Measurements from ENCODE around the gene ACER2.
"Not testable (repeated sequence)": the region's sequence is repeated elsewhere in the genome, so short reads cannot be mapped to it uniquely, and the experiment has no call there.

Gene ACER2

DNA sequence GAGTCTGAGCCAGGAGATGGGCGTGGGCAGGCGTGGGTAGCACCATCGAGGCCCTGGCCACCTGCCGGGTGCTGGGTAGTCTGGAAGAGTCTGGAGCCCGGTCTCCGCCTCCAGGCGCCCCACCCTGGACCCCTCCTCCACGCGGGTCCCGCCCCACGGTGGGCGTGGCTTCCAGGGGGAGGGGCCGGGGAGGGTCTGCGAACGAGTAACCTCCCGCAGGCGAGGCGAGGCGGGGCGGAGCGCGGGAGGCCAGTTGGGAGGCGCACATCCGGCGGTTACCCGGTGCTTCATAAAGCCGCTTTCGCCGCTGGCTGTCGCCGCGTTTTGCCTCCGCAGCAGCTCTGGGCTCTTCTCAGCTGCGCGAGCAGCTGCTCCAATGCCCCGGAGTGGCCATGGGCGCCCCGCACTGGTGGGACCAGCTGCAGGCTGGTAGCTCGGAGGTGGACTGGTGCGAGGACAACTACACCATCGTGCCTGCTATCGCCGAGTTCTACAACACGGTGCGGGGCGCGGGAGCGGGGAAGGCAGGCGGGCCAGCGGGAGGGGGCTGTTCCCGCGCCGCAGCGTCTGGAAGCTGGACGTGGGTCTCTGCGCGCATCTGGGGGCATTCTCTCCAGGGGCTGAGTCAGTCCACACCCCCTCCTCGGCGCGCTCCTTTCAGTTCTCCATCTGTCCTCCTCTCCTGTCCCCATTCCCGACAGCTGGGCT is at the start of gene ACER2:
ACER2 (plus strand) TSS at position 317 of the 708 bp plus-strand sequence; CDS start at position 393, 76 bp downstream.
- ATAC-seq (peak; percentile 97), DNase-seq (peak; percentile 97)

- no peak for ATAC-seq
- no peak for DNase-seq
Observed at GRCh38 chr9:19369107-19369506, 39.7 kb upstream of the ACER2 start.

DNA sequence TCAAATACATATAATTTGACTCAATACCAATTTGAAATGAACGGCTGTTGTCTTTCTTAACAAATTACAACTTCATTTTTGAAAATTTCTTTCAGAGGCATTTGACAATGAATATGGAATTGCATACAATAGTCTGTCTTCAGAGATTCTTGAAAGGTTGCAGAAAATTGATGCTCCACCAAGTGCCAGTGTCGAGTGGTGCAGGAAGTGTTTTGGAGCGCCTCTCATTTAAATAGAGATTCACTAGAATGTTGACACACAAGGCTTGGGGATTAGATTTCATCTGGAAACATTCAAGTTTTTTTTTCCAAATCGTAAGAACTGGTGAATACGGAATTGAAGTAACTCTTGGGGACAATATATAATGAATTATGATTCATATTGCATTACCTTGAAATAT is 36.9 kb upstream of the ACER2 start:
- no peak for DNase-seq
- ATAC-seq = no peak

DNA sequence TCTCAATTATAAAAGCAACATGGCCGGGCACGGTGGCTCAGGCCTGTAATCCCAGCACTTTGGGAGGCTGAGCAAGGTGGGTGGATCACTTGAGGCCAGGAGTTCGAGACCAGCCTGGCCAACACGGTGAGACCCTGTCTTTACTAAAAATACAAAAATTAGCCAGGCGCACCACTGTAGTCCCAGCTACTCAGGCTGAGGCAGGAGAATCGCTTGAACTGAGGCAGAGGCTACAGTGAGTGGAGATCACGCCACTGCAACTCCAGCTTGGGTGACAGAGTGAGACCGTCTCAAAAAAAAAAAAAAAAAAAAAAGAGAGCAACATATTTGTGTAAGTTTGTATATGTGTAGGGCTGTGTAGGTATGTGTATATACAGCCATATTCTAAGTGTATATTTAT is 36.2 kb upstream of the ACER2 start:
- peak; percentile 13 for ATAC-seq

DNA sequence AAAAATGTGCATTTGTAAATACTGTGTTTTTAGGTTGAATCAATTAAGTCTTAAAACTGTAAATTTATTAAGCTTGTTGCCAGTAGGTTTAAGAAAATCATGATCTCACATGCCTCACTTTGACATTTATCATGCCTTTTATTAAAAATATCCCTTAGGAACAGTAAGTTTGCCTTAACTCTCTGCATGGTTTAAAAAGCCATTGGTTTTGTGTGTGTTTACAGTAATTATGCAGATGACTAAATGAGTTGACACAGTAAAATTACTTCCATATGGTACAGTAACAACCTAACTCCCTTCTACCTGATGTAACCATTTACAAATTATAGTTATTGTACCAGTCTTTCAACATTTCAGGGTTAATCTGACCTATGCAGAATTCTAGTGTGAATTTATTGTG is 35.3 kb upstream of the ACER2 start:
- no peak for ATAC-seq
- DNase-seq = no peak

More for the DNA sequence above, 36.2 kb upstream of the ACER2 start:
- no peak for DNase-seq

- DNase-seq = no peak
- ATAC-seq = no peak
Observed at GRCh38 chr9:19375538-19375937, 33.3 kb upstream of the ACER2 start.

DNA sequence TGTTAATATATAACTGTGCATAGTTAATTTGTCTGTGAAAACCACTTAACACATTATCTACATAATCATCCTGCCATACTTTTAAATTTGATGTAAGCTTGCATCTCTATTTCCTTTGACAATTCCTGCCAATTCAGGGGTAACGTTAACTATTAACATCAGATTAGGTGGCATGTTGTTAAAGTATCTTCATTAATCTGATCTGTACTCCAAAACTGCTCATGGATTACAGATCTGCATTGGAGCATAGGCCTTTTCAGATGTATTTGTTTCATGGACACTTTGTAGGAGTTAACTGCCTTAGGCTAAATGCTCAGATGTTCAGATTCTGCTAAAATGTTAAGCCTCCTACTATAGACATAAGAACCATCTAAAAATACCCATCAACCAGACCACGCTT is 31.9 kb upstream of the ACER2 start:
- no peak for ATAC-seq
- DNase-seq = no peak

- no peak for ATAC-seq
- DNase-seq = no peak
Observed at GRCh38 chr9:19378164-19378563, 30.6 kb upstream of the ACER2 start.

GRCh38 chr9:19378647-19379046 is 30.2 kb upstream of the ACER2 start:
- ATAC-seq (no peak), DNase-seq (no peak)

DNA sequence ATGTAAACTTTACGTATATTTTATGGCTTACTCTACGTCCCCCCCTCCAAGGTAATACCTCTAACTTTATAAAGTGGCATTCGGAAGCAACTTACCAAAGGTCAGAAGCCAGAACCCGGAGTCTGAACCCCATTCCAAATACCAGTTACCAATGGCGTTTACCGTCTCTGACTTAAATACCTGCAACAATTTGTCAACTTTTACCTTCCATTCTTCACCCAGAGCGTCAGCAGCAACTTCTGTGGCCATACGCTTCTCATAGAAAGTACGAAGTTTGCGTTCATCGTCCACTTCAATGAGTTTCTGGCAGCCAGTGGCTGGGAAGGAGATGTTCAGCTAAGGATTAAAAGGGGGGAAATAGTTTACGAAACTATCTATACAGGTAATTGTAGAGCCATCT is 29.5 kb upstream of the ACER2 start:
- ATAC-seq (no peak), DNase-seq (no peak)

DNA sequence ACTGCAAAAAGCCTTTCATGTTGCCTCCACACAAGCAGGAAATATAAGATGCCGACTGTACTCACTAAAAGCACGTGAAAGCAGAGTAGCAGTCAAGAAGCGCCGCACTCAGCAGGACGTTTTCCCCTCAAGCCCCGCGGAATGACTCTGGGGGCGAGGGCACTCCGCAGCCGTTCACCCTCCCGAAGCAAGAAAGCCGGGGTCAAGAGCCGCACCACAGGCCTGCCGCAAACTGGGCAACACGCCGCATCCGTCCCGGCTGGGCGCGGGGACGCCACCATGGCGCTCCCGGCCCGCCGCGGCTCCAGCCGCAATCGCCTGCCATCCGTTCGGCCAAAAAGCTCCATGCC is 29.1 kb upstream of the ACER2 start:
- DNase-seq = no peak
- peak; percentile 31 for ATAC-seq

DNA sequence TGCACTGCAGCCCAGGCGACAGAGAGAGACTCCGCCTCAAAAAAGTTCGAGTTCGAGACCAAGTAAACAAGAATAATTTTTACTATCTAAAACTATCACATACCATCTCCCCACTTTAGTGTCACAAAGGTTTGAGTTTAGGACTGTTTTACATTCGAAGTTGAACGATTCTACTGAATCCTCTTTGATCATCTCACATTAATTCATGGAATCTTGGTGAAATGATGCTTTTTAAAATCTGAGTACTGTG is 28.1 kb upstream of the ACER2 start:
- ATAC-seq (no peak), DNase-seq (no peak)

DNA sequence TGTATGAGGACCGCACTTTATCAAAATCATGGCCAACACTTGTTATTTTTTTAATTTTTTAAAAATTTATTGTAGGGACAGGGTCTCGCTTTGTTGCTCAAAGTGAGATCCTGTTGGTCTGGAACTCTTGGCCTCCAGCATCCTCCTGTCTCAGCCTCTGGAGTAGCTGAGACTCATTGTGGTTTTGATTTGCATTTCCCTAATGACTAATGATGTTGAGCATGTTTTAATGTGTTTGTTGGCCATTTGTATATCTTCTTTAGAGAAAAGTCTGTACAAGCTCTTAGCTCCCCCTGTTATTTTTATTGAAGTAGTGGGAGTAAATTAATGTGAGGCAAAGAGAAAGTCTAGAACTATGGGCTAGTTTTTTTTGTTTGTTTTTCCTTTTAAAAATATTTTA is 27.2 kb upstream of the ACER2 start:
- ATAC-seq (no peak), DNase-seq (no peak)

DNA sequence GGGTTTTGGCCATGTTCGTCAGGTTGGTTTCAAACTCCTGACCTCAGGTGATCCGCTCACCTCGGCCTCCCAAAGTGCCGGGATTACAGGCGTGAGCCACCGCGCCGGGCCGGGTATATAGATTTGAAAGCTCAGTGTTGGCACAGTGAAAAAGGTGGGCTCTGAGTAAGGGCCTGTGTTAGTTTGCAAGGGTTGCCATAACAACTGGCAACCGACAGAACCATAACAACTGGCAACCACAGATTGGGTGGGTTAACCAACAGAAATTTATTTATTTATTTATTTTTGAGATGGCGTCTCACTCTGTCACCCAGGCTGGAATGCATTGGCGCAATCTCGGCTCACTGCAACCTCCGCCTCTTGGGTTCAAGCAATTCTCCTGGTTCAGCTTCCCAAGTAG is 23.6 kb upstream of the ACER2 start:
- not testable (repeated sequence) for DNase-seq, ATAC-seq

GRCh38 chr9:19385786-19386501 is 22.9 kb upstream of the ACER2 start:
- ATAC-seq = no peak
- no peak for DNase-seq

- no peak for DNase-seq
- ATAC-seq = no peak
Observed at GRCh38 chr9:19386502-19387044, 22.2 kb upstream of the ACER2 start.

GRCh38 chr9:19387317-19387716 is 21.5 kb upstream of the ACER2 start:
- ATAC-seq (no peak), DNase-seq (no peak)

GRCh38 chr9:19389539-19389938 is 19.3 kb upstream of the ACER2 start:
- ATAC-seq, DNase-seq: not testable (repeated sequence)

- no peak for ATAC-seq
- no peak for DNase-seq
Observed at GRCh38 chr9:19397845-19398244, 11.0 kb upstream of the ACER2 start.

DNA sequence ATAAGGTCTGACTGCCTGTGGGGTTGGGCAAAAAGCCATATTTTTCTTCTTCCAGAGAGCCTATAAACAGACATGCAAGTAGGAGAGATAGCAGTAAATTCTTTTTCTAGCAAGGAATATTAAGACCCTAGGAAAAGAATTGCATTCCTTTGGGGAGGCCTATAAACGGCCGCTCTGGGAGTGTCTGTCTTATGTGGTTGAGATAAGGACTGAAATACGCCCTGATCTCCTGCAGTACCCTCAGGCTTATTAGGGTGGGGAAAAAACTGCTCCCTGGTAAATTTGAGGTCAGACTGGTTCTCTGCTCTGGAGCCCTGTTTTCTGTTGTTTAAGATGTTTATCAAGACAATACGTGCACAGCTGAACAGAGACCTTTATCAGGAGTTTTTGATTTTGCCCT is 5.6 kb upstream of the ACER2 start:
- ATAC-seq, DNase-seq: not testable (repeated sequence)

- no peak for DNase-seq
Observed at GRCh38 chr9:19404283-19405075, 4.3 kb upstream of the ACER2 start.

DNA sequence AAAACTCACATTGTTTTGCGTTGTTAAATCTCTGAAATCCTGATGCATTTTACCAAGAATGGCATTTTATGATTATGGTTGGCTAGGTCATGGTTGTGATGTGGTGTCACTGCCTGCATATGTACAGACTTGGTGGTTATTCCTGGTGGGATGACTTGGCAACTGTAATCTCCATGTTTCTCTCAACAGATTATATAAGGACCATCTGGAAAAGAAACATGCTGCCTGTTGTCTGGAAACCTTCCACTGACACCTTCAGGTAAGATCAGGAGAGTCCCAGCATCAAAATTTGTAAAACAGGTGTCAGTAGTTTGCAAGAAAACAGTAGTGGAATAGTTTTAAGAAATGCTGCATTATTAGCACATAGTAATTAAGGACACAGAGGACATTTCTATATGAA is 3.0 kb upstream of the ACER2 start:
- ATAC-seq (no peak), DNase-seq (no peak)

More at GRCh38 chr9:19404283-19405075, 4.3 kb upstream of the ACER2 start:
- ATAC-seq = no peak

DNA sequence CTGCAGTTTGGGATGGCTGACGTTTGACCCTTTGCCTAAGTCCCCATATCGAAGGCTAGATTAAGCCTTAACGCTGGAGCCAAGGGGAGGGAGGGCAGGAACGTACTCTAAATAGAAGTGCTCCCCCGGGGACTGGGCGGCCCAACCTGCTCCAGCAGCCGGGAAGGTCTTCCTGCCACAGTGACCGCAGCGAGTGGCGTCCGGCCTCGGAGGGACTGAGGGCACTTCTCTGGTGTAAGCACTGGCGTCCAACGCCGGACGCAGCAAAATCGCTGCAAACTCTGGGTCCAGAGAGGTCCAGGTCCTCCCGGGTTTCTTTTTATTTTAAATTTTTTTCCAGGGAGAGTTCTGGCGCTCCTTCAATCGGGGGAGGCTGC is 505 bp upstream of the ACER2 start:
- ATAC-seq (no peak), DNase-seq (peak; percentile 11)

All from stimulated activated naive CD8-positive, alpha-beta T cell treated with anti-CD3 and anti-CD28 coated beads, Interleukin-15, Interleukin-2, amounts not matched to agents 100 U/mL and 50 U/mL, for 24 hours (primary cell).